ENCODE results near the gene RAB40B.

RAB40B gene

GRCh38 chr17:82668631-82669099 is 29.8 kb downstream of the RAB40B start:
- Histone ChIP-seq H3K4me1 (ENCODE audit: control insufficient read depth, insufficient read depth, low read depth, low read length) (peaks cover 8% of the 10 kb centered on the region), H2AFZ (ENCODE audit: low read depth, low read length) (peak overlapping the region; percentile 30), H4K91ac (ENCODE audit: low read length) (peak overlapping the region; percentile 89), H3K4me2 (ENCODE audit: low read length, poor library complexity, severe bottlenecking) (peak overlapping the region; percentile 54), H3K18ac (ENCODE audit: low read depth in 1 of 2, low read length in 2 of 2) (peak overlapping the region; percentile 24 to 52), H3K23ac (ENCODE audit: low read length in 2 of 2) (peak overlapping the region in 1 of 2 experiments; percentile 26), H2BK15ac (ENCODE audit: low read depth, poor library complexity, severe bottlenecking) (no peak overlapping the region), H2AK5ac (ENCODE audit: low read length, severe bottlenecking) (no peak overlapping the region), H3K79me1 (replicated peaks; ENCODE audit: low read length, poor library complexity, severe bottlenecking) (peaks cover 8% of the 10 kb centered on the region), H4K8ac (ENCODE audit: low read length) (peak overlapping the region; percentile 98), H2BK5ac (ENCODE audit: low read depth, low read length, poor library complexity, severe bottlenecking) (no peak overlapping the region), H3K4ac (ENCODE audit: low read depth in 1 of 2, low read length in 2 of 2) (peak overlapping the region in 1 of 2 experiments; percentile 55), H2BK120ac (ENCODE audit: low read depth, low read length) (no peak overlapping the region), H3K27ac (ENCODE audit: low read length, poor library complexity, severe bottlenecking) (no peak overlapping the region), H3K9me3 (ENCODE audit: control insufficient read depth, low read length) (no peaks in the 10 kb centered on the region), H3K9ac (ENCODE audit: low read length) (peak overlapping the region; percentile 30), H3K4me3 (ENCODE audit: insufficient read depth in 1 of 2, low read depth in 1 of 2, low read length in 2 of 2) (peak overlapping the region in 1 of 2 experiments; percentile 38), H3K14ac (ENCODE audit: low read length in 2 of 2) (peak overlapping the region in 1 of 2 experiments; percentile 64), H2BK12ac (ENCODE audit: low read length in 2 of 2) (no peak overlapping the region), H3K36me3 (ENCODE audit: control insufficient read depth in 1 of 2, insufficient read depth in 2 of 2, low read depth in 1 of 2, low read length in 2 of 2) (peaks cover 0 to 24% of the 10 kb centered on the region in 2 experiments), H3K27me3 (ENCODE audit: control insufficient read depth in 1 of 2, insufficient read depth in 1 of 2, low read length in 2 of 2) (no peaks in the 10 kb centered on the region)
- DNase-seq: peak; percentile 78
- 29% methylated on average over 20 of the region's 20 CpGs for WGBS

- no peak overlapping the region for H2AK5ac ChIP-seq (ENCODE audit: low read length, severe bottlenecking)
- no peak overlapping the region for H2BK5ac ChIP-seq (ENCODE audit: low read depth, low read length, poor library complexity, severe bottlenecking)
- no peak for DNase-seq
- peak overlapping the region in 1 of 2 experiments; percentile 21 for H3K18ac ChIP-seq (ENCODE audit: low read depth in 1 of 2, low read length in 2 of 2)
- H3K14ac ChIP-seq (ENCODE audit: low read length in 2 of 2): peak overlapping the region in 1 of 2 experiments; percentile 64
- no peak overlapping the region for H3K4me3 ChIP-seq (ENCODE audit: insufficient read depth in 1 of 2, low read depth in 1 of 2, low read length in 2 of 2)
- H4K91ac ChIP-seq (ENCODE audit: low read length): peak overlapping the region; percentile 34
- 65% methylated on average over 13 of the region's 16 CpGs for WGBS
- peaks cover 4% of the 10 kb centered on the region for H3K79me1 ChIP-seq (replicated peaks; ENCODE audit: low read length, poor library complexity, severe bottlenecking)
- no peak overlapping the region for H2BK15ac ChIP-seq (ENCODE audit: low read depth, poor library complexity, severe bottlenecking)
- H2AFZ ChIP-seq (ENCODE audit: low read depth, low read length): peak overlapping the region; percentile 30
- H3K27me3 ChIP-seq (ENCODE audit: control insufficient read depth in 1 of 2, insufficient read depth in 1 of 2, low read length in 2 of 2): no peaks in the 10 kb centered on the region
- H3K36me3 ChIP-seq (ENCODE audit: control insufficient read depth in 1 of 2, insufficient read depth in 2 of 2, low read depth in 1 of 2, low read length in 2 of 2): peaks cover 0 to 30% of the 10 kb centered on the region in 2 experiments
- H3K4me2 ChIP-seq (ENCODE audit: low read length, poor library complexity, severe bottlenecking): no peak overlapping the region
- no peak overlapping the region for H2BK12ac ChIP-seq (ENCODE audit: low read length in 2 of 2)
- H3K4ac ChIP-seq (ENCODE audit: low read depth in 1 of 2, low read length in 2 of 2): peak overlapping the region in 1 of 2 experiments; percentile 55
- H3K27ac ChIP-seq (ENCODE audit: low read length, poor library complexity, severe bottlenecking): no peak overlapping the region
- peak overlapping the region; percentile 70 for H4K8ac ChIP-seq (ENCODE audit: low read length)
- H3K4me1 ChIP-seq (ENCODE audit: control insufficient read depth, insufficient read depth, low read depth, low read length): peaks cover 8% of the 10 kb centered on the region
- no peaks in the 10 kb centered on the region for H3K9me3 ChIP-seq (ENCODE audit: control insufficient read depth, low read length)
- peak overlapping the region in 1 of 2 experiments; percentile 26 for H3K23ac ChIP-seq (ENCODE audit: low read length in 2 of 2)
- H3K9ac ChIP-seq (ENCODE audit: low read length): no peak overlapping the region
- H2BK120ac ChIP-seq (ENCODE audit: low read depth, low read length): no peak overlapping the region
Measured at GRCh38 chr17:82668024-82668630, 30.4 kb downstream of the RAB40B start.

- no peak overlapping the region for H3K18ac ChIP-seq (ENCODE audit: low read depth in 1 of 2, low read length in 2 of 2)
- H3K4me2 ChIP-seq (ENCODE audit: low read length, poor library complexity, severe bottlenecking): no peak overlapping the region
- no peak overlapping the region for H2BK5ac ChIP-seq (ENCODE audit: low read depth, low read length, poor library complexity, severe bottlenecking)
- H3K14ac ChIP-seq (ENCODE audit: low read length in 2 of 2): no peak overlapping the region
- peaks cover 4% of the 10 kb centered on the region for H3K79me1 ChIP-seq (replicated peaks; ENCODE audit: low read length, poor library complexity, severe bottlenecking)
- no peak overlapping the region for H2AFZ ChIP-seq (ENCODE audit: low read depth, low read length)
- H3K4me1 ChIP-seq (ENCODE audit: control insufficient read depth, insufficient read depth, low read depth, low read length): peaks cover 8% of the 10 kb centered on the region
- no peak overlapping the region for H2BK15ac ChIP-seq (ENCODE audit: low read depth, poor library complexity, severe bottlenecking)
- no peaks in the 10 kb centered on the region for H3K27me3 ChIP-seq (ENCODE audit: control insufficient read depth in 1 of 2, insufficient read depth in 1 of 2, low read length in 2 of 2)
- H2BK120ac ChIP-seq (ENCODE audit: low read depth, low read length): no peak overlapping the region
- no peak overlapping the region for H3K27ac ChIP-seq (ENCODE audit: low read length, poor library complexity, severe bottlenecking)
- H2BK12ac ChIP-seq (ENCODE audit: low read length in 2 of 2): no peak overlapping the region
- peaks cover 0 to 32% of the 10 kb centered on the region in 2 experiments for H3K36me3 ChIP-seq (ENCODE audit: control insufficient read depth in 1 of 2, insufficient read depth in 2 of 2, low read depth in 1 of 2, low read length in 2 of 2)
- H3K9ac ChIP-seq (ENCODE audit: low read length): no peak overlapping the region
- no peaks in the 10 kb centered on the region for H3K9me3 ChIP-seq (ENCODE audit: control insufficient read depth, low read length)
- no peak overlapping the region for H4K8ac ChIP-seq (ENCODE audit: low read length)
- DNase-seq: no peak
- no peak overlapping the region for H3K4me3 ChIP-seq (ENCODE audit: insufficient read depth in 1 of 2, low read depth in 1 of 2, low read length in 2 of 2)
- no peak overlapping the region for H3K4ac ChIP-seq (ENCODE audit: low read depth in 1 of 2, low read length in 2 of 2)
- H4K91ac ChIP-seq (ENCODE audit: low read length): no peak overlapping the region
- WGBS: 92% methylated on average over 15 of the region's 15 CpGs
- H2AK5ac ChIP-seq (ENCODE audit: low read length, severe bottlenecking): no peak overlapping the region
- H3K23ac ChIP-seq (ENCODE audit: low read length in 2 of 2): no peak overlapping the region
Measured at GRCh38 chr17:82667668-82668000, 30.9 kb downstream of the RAB40B start.

- Histone ChIP-seq H2BK12ac (ENCODE audit: low read length in 2 of 2) (no peak overlapping the region), H2BK15ac (ENCODE audit: low read depth, poor library complexity, severe bottlenecking) (no peak overlapping the region), H3K23ac (ENCODE audit: low read length in 2 of 2) (no peak overlapping the region), H2AK5ac (ENCODE audit: low read length, severe bottlenecking) (no peak overlapping the region), H3K36me3 (ENCODE audit: control insufficient read depth in 1 of 2, insufficient read depth in 2 of 2, low read depth in 1 of 2, low read length in 2 of 2) (peaks cover under 1 to 37% of the 10 kb centered on the region in 2 experiments), H3K27ac (ENCODE audit: low read length, poor library complexity, severe bottlenecking) (no peak overlapping the region), H2BK5ac (ENCODE audit: low read depth, low read length, poor library complexity, severe bottlenecking) (no peak overlapping the region), H3K18ac (ENCODE audit: low read depth in 1 of 2, low read length in 2 of 2) (no peak overlapping the region), H3K4me3 (ENCODE audit: insufficient read depth in 1 of 2, low read depth in 1 of 2, low read length in 2 of 2) (no peak overlapping the region), H2AFZ (ENCODE audit: low read depth, low read length) (no peak overlapping the region), H3K14ac (ENCODE audit: low read length in 2 of 2) (no peak overlapping the region), H3K27me3 (ENCODE audit: control insufficient read depth in 1 of 2, insufficient read depth in 1 of 2, low read length in 2 of 2) (no peaks in the 10 kb centered on the region), H3K9me3 (ENCODE audit: control insufficient read depth, low read length) (no peaks in the 10 kb centered on the region), H3K9ac (ENCODE audit: low read length) (no peak overlapping the region), H3K4me1 (ENCODE audit: control insufficient read depth, insufficient read depth, low read depth, low read length) (peaks cover 9% of the 10 kb centered on the region), H3K4me2 (ENCODE audit: low read length, poor library complexity, severe bottlenecking) (no peak overlapping the region), H2BK120ac (ENCODE audit: low read depth, low read length) (no peak overlapping the region), H4K8ac (ENCODE audit: low read length) (no peak overlapping the region), H3K79me1 (replicated peaks; ENCODE audit: low read length, poor library complexity, severe bottlenecking) (peaks cover 4% of the 10 kb centered on the region), H3K4ac (ENCODE audit: low read depth in 1 of 2, low read length in 2 of 2) (no peak overlapping the region), H4K91ac (ENCODE audit: low read length) (no peak overlapping the region)
- WGBS: 90% methylated on average over 28 of the region's 28 CpGs
- no peak for DNase-seq
Measured at GRCh38 chr17:82666931-82667667, 31.4 kb downstream of the RAB40B start.

Data from mesenchymal stem cell (in vitro differentiated cells and primary cell).